HG02938 (cell line): ENCODE results near the gene ZBED2.

ENCODE experiments used
- ATAC-seq: cut with Tn5 transposase; IDR thresholded peaks from one replicate; pipeline ENCODE4 v1.9.1; 2021; ENCODE audit warnings: mild to moderate bottlenecking, moderate library complexity; ENCODE audit not compliant: unreplicated experiment

The ZBED2 gene

GRCh38 chr3:111604119-111604518 lies 9.0 kb upstream of the ZBED2 start:
- ATAC-seq: no peak

DNA sequence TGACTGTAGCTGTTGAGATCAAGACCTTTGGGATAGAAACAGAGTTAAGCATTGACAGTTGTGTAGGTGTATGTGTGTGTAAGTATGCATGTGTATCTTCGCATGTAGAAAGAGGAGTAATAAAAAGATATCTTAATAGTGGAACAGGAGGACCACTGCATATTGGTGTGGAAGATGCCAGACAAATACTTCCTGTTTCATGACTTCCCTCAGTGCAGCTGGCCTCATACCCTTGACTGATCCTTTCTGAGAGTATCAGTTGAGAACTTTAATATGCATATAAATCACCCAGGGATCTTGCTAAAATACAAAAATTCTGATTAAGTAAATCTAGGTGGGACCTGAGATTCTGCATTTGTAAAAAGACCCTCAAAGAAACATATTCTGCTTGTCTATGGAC lies 8.5 kb upstream of the ZBED2 start:
- ATAC-seq: peak; percentile 51

GRCh38 chr3:111601810-111602209 lies 6.7 kb upstream of the ZBED2 start:
- no peak for ATAC-seq

GRCh38 chr3:111598552-111598951 lies 3.4 kb upstream of the ZBED2 start:
- no peak for ATAC-seq

DNA sequence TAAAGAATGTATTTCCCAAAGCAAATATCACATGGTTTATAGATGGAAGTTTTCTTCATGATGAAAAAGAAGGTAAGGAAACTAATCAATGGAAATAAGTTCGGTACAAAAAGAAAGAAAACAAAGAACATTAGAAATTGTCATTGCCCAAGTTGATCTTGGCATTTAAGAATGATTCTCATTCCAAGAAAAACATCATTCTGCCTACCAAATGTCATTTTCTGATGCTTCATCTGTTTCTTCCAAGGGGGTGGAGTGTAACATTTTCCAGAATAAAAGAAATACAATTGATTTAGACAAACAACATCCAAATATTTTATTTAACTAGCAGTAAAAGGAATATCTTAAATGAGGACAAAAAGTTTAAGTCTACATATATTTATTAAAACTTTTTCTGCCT lies 3.0 kb upstream of the ZBED2 start:
- no peak for ATAC-seq

- ATAC-seq: no peak
Measured at GRCh38 chr3:111596328-111596727, 1.2 kb upstream of the ZBED2 start.

DNA sequence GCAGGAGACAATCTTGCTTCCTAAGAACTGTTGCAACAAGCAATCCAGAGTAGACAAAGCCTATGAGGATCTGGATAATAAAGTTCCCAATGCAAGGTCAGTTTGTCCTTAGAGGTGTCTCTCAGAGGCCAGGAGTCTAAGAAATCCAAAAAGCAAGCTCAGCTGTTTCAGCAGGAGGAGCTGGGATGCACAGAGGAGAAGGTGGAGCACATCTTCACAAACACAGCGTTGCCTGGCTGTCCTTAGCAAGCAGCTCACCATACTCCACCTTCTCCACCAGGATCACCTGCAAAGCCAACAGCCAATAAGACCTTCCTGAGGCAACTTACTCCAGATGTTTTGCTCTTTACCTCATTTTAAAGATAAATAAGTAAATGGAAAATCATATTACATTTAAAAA lies 365 bp downstream of the ZBED2 start:
- ATAC-seq: no peak

- ATAC-seq: peak; percentile 70
Measured at GRCh38 chr3:111594205-111594604, 941 bp downstream of the ZBED2 start.

DNA sequence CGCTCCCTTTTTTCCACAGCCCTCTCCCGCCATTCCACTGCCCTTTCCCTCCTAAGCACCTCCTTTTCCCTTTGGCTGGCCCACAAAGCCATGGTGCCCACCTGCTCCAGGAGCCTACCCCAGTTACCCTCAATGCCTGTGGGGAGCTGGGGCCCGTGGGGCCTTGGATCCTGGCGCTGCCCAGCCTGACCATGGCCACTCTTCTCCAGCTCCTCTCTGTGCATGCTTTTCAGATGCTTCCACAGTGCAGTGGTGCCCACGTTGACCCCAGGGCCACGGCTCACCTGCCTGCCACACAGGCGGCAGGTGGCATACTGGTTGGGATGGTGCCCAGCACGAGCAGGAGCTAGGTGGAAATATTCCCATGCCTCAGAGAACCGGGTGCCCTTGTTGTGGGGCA lies 1.5 kb downstream of the ZBED2 start:
- no peak for ATAC-seq

- ATAC-seq: no peak
Measured at GRCh38 chr3:111592936-111593335, 2.2 kb downstream of the ZBED2 start.

- ATAC-seq: no peak
Measured at GRCh38 chr3:111592143-111592542, 3.0 kb downstream of the ZBED2 start.

GRCh38 chr3:111591555-111591954 lies 3.6 kb downstream of the ZBED2 start:
- ATAC-seq: no peak

GRCh38 chr3:111590143-111590491 lies 5.0 kb downstream of the ZBED2 start:
- ATAC-seq: no peak

DNA sequence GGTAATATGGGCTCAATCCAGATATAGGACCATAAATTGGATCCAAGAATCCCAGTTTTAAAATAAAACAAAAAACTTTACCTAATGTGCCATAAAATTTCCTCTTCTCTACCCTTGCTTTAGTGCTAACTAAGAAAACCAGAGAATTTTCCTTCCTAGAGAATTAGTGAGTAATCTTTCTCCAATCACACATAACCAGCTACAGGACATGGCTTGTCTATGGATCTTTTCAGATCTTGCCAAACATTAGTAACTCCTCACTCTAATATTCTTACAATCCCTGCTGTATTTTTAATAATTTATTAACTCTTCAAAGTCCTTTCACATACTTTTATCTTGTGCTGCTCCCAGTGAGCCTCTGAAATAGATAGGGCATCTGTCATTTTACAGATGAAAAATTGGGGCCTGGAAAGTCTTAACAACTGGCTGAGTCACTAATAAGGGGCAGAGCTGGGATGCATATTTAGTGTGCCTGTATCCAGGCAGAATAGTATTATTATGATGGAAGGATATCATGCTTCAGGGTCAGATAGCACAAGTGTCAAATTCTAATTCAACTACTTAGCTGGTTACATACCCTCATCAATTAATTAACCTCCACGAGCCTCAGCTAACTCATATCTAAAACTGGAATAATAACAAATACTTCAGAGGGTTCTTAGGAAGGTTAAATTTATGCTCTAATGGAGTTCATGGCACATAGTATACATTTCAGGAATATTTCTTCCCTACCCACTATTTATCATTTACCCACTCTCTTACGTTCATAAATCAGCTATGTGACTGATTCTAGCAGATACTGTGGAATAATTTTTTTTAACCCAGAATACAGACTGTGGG lies 5.6 kb downstream of the ZBED2 start:
- ATAC-seq: no peak

DNA sequence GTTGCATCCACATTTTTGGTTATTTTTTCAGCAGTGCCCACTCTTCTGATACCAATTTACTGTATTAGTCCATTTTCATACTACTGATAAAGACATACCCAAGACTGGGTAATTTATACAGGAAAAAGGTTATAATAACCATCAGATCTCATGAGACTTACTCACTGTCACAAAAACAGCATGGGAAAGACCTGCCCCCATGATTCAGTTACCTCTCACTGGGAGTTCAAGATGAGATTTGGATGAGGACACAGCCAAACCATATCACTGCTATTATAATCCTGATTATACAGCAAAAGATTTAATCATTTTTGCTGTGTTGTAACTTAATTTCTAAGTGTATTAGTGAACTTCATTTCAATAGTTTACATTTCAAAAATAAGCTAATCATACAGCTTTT lies 6.6 kb downstream of the ZBED2 start:
- no peak for ATAC-seq

DNA sequence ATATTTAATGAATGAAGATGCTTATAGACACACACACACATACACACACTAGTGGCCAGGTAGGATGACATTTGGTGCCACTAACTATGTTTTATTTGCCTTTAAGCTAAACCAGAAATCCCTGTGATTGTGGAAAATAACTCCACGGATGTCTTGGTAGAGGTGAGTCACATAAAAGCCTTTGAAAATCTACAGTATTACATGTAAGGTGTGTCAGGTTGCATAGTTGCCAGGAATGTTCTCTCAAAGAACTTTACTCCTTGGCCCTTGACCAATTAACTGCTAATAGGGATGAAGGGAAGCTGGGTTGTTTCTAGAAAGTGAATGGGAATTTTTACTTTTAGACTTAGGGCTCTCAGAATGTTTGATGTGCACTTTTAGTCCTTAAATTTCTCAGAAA lies 9.9 kb downstream of the ZBED2 start:
- ATAC-seq: no peak

GRCh38 chr3:111584744-111585143 lies 10.4 kb downstream of the ZBED2 start:
- ATAC-seq: no peak

GRCh38 chr3:111582120-111582474 lies 13.0 kb downstream of the ZBED2 start:
- ATAC-seq: no peak

GRCh38 chr3:111581403-111582119 lies 13.6 kb downstream of the ZBED2 start:
- no peak for ATAC-seq

GRCh38 chr3:111579495-111579894 lies 15.7 kb downstream of the ZBED2 start:
- ATAC-seq: no peak

DNA sequence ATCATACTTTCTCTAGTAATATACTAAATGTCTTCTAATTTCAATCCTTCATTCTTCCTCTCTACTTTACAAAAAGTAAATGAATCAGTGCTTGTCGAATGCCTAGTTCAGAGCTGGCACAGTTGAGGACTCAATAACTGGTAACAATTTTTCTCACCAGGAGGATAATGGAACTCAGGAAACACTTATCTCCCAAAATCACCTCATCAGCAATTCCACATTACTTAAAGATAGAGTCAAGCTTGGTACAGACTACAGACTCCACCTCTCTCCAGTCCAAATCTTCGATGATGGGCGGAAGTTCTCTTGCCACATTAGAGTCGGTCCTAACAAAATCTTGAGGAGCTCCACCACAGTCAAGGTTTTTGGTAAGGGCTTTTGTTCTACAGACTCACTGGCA lies 16.3 kb downstream of the ZBED2 start:
- no peak for ATAC-seq

GRCh38 chr3:111577798-111578685 lies 17.1 kb downstream of the ZBED2 start:
- peak; percentile 97 for ATAC-seq
